Cortex of kidney (tissue), 1 donor: ENCODE results near the gene CFAP45.

Experiments
- DNase-seq: peaks from one replicate; lab custom pipeline; 2025; lab: John Stamatoyannopoulos, UW

CFAP45 gene

GRCh38 chr1:159936273-159936904 is 36.4 kb upstream of the CFAP45 start:
- no peak for DNase-seq

GRCh38 chr1:159935719-159936272 is 35.8 kb upstream of the CFAP45 start:
- DNase-seq, result no peak

GRCh38 chr1:159935305-159935704 is 35.3 kb upstream of the CFAP45 start:
- no peak for DNase-seq

GRCh38 chr1:159934136-159935039 is 34.4 kb upstream of the CFAP45 start:
- DNase-seq, result no peak

- DNase-seq, result no peak
Observed at GRCh38 chr1:159933347-159933746, 33.4 kb upstream of the CFAP45 start.

GRCh38 chr1:159932296-159933285 is 32.6 kb upstream of the CFAP45 start:
- no peak for DNase-seq

- no peak for DNase-seq
Observed at GRCh38 chr1:159931795-159932173, 31.8 kb upstream of the CFAP45 start.

- no peak for DNase-seq
Observed at GRCh38 chr1:159931101-159931794, 31.3 kb upstream of the CFAP45 start.

- DNase-seq, result no peak
Observed at GRCh38 chr1:159930634-159931033, 30.7 kb upstream of the CFAP45 start.

GRCh38 chr1:159930216-159930615 is 30.3 kb upstream of the CFAP45 start:
- DNase-seq, result no peak

- DNase-seq, result no peak
Observed at GRCh38 chr1:159929155-159930051, 29.4 kb upstream of the CFAP45 start.

- DNase-seq, result no peak
Observed at GRCh38 chr1:159928491-159929050, 28.6 kb upstream of the CFAP45 start.

- DNase-seq, result no peak
Observed at GRCh38 chr1:159927849-159928431, 28.0 kb upstream of the CFAP45 start.

GRCh38 chr1:159927211-159927848 is 27.4 kb upstream of the CFAP45 start:
- DNase-seq, result no peak

GRCh38 chr1:159925719-159926078 is 25.7 kb upstream of the CFAP45 start:
- no peak for DNase-seq

GRCh38 chr1:159924791-159925718 is 25.1 kb upstream of the CFAP45 start, which contains the start of gene TAGLN2:
Gene TAGLN2, minus strand, starts transcription at chr1:159925507. Its CDS starts 4,998 bp downstream, at chr1:159920509.
- no peak for DNase-seq

GRCh38 chr1:159924025-159924790 is 24.2 kb upstream of the CFAP45 start:
- DNase-seq, result no peak
